GM12892 (cell line): ENCODE measurements around the gene DNAJB6.

Source experiments
- POLR2A ChIP-seq: IDR thresholded peaks from 2 replicates; pipeline ENCODE4 v1.6.1; 2011; ENCODE audit warnings: low read depth, low read length, control low read depth
- POLR2AphosphoS5 ChIP-seq: IDR thresholded peaks from 2 replicates; pipeline ENCODE4 v1.6.1; 2011; ENCODE audit warnings: low read depth, low read length, control low read depth

DNA sequence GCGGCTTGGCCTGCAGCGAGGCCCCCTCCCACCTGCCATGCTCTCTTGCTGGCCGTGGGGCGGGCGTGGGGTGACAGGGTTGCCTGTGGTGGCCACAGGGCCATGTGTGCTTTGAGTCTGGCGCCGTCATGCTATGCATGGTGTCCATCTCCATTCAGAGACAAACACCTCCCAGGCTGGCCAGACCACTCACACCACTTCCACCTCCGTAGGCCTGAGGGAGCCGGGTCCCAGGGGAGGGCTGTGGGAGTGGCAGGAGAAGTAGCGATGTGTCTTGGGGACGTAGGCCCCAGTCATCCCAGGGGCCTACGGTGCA lies 65.5 kb downstream of the DNAJB6 start:
- TF ChIP-seq POLR2A, result no peak
- TF ChIP-seq POLR2AphosphoS5, result no peak
